ENCODE measurements around the gene PDZD7.
"Not testable (repeated sequence)": the region's sequence is repeated elsewhere in the genome, so short reads cannot be mapped to it uniquely, and the experiment has no call there.

PDZD7 gene

GRCh38 chr10:101035916-101036702 lies 5.2 kb upstream of the PDZD7 start:
- TF ChIP-seq, protein P1, sequence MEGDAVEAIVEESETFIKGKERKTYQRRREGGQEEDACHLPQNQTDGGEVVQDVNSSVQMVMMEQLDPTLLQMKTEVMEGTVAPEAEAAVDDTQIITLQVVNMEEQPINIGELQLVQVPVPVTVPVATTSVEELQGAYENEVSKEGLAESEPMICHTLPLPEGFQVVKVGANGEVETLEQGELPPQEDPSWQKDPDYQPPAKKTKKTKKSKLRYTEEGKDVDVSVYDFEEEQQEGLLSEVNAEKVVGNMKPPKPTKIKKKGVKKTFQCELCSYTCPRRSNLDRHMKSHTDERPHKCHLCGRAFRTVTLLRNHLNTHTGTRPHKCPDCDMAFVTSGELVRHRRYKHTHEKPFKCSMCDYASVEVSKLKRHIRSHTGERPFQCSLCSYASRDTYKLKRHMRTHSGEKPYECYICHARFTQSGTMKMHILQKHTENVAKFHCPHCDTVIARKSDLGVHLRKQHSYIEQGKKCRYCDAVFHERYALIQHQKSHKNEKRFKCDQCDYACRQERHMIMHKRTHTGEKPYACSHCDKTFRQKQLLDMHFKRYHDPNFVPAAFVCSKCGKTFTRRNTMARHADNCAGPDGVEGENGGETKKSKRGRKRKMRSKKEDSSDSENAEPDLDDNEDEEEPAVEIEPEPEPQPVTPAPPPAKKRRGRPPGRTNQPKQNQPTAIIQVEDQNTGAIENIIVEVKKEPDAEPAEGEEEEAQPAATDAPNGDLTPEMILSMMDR (IDR thresholded peaks at IDR 0.05; ENCODE audit: borderline replicate concordance, control extremely low read depth, extremely low read depth, insufficient read depth, missing control alignments), result no peak
- in situ Hi-C loops (cut with MboI; ENCODE audit: low sequenced_read_pairs, unreplicated experiment), result loop anchor here (10.0 kb wide), 1 partner anchor 109 kb away; no protein-coding TSS in a partner anchor
- no peak for DNase-seq (ENCODE audit: low spot score)

DNA sequence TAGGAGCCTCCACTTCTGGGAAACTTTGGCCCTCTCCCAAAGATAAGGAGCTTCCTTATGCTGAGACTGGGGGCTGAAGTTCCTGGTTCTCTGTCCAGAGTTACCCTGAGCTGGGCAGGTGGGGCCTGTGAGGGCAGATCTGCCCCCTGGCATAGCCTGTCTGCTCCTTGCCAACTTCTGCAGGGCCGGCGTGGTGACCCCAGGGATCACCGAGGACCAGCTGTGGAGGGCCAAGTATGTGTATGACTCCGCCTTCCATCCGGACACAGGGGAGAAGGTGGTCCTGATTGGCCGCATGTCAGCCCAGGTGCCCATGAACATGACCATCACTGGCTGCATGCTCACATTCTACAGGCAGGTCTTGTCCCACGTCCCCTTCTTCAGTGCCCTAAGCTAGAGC lies 4.4 kb upstream of the PDZD7 start:
- TF ChIP-seq, protein P1 (IDR thresholded peaks at IDR 0.05; ENCODE audit: borderline replicate concordance, control extremely low read depth, extremely low read depth, insufficient read depth, missing control alignments), result no peak
- no peak for DNase-seq (ENCODE audit: low spot score)
- in situ Hi-C loops (cut with MboI; ENCODE audit: low sequenced_read_pairs, unreplicated experiment), result loop anchor here (10.0 kb wide), 1 partner anchor 109 kb away; no protein-coding TSS in a partner anchor

DNA sequence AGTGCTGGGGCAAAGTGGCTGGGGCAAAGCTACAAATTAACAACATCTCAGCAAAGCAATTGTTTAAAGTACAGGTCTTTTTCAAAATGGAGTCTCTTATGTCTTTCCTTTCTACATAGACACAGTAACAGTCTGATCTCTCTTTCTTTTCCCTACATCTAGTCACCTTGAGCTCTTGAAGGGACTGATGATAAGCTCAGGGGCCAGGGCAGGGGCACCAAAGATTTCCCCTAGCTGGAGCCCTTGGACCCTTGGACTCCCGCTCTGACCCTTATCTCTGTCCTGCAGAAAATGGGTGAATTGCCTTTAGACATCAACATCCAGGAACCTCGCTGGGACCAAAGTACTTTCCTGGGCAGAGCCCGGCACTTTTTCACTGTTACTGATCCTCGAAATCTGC lies 3.5 kb upstream of the PDZD7 start:
- in situ Hi-C loops (cut with MboI; ENCODE audit: low sequenced_read_pairs, unreplicated experiment), result loop anchor here (10.0 kb wide), 1 partner anchor 110 kb away; no protein-coding TSS in a partner anchor

GRCh38 chr10:101033276-101033675 lies 2.3 kb upstream of the PDZD7 start:
- no peak for DNase-seq (ENCODE audit: low spot score)
- in situ Hi-C loops (cut with MboI; ENCODE audit: low sequenced_read_pairs, unreplicated experiment), result loop anchor here (10.0 kb wide), 1 partner anchor 112 kb away; no protein-coding TSS in a partner anchor
- TF ChIP-seq, protein P1 (IDR thresholded peaks at IDR 0.05; ENCODE audit: borderline replicate concordance, control extremely low read depth, extremely low read depth, insufficient read depth, missing control alignments), result no peak

More for the DNA sequence above, 3.5 kb upstream of the PDZD7 start:
- not testable (repeated sequence) for DNase-seq (ENCODE audit: low spot score)

GRCh38 chr10:101032637-101033224 lies 1.8 kb upstream of the PDZD7 start:
- DNase-seq (ENCODE audit: low spot score), result no peak
- in situ Hi-C loops (cut with MboI; ENCODE audit: low sequenced_read_pairs, unreplicated experiment), result loop anchor here (10.0 kb wide), 1 partner anchor 112 kb away; no protein-coding TSS in a partner anchor
- TF ChIP-seq, protein P1 (IDR thresholded peaks at IDR 0.05; ENCODE audit: borderline replicate concordance, control extremely low read depth, extremely low read depth, insufficient read depth, missing control alignments), result no peak

GRCh38 chr10:101031796-101032636 lies 1.1 kb upstream of the PDZD7 start:
- in situ Hi-C loops (cut with MboI; ENCODE audit: low sequenced_read_pairs, unreplicated experiment), result loop anchor here (10.0 kb wide), 1 partner anchor 113 kb away; no protein-coding TSS in a partner anchor
- TF ChIP-seq, protein P1 (IDR thresholded peaks at IDR 0.05; ENCODE audit: borderline replicate concordance, control extremely low read depth, extremely low read depth, insufficient read depth, missing control alignments), result no peak
- peak; percentile 73 for DNase-seq (ENCODE audit: low spot score)

All from GM13976 (cell line).